ENCODE data around the gene GET3.
"Not testable (repeated sequence)": the region's sequence is repeated elsewhere in the genome, so short reads cannot be mapped to it uniquely, and the experiment has no call there.

GET3 gene

DNA sequence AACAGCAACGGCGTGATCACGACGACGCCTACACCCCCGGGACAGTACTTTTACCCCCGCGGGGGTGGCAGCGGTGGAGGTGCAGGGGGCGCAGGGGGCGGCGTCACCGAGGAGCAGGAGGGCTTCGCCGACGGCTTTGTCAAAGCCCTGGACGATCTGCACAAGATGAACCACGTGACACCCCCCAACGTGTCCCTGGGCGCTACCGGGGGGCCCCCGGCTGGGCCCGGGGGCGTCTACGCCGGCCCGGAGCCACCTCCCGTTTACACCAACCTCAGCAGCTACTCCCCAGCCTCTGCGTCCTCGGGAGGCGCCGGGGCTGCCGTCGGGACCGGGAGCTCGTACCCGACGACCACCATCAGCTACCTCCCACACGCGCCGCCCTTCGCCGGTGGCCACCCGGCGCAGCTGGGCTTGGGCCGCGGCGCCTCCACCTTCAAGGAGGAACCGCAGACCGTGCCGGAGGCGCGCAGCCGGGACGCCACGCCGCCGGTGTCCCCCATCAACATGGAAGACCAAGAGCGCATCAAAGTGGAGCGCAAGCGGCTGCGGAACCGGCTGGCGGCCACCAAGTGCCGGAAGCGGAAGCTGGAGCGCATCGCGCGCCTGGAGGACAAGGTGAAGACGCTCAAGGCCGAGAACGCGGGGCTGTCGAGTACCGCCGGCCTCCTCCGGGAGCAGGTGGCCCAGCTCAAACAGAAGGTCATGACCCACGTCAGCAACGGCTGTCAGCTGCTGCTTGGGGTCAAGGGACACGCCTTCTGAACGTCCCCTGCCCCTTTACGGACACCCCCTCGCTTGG is 55.0 kb downstream of the GET3 start:
- DNase-seq (ENCODE audit: low read depth in 2 of 2) = no peak

DNA sequence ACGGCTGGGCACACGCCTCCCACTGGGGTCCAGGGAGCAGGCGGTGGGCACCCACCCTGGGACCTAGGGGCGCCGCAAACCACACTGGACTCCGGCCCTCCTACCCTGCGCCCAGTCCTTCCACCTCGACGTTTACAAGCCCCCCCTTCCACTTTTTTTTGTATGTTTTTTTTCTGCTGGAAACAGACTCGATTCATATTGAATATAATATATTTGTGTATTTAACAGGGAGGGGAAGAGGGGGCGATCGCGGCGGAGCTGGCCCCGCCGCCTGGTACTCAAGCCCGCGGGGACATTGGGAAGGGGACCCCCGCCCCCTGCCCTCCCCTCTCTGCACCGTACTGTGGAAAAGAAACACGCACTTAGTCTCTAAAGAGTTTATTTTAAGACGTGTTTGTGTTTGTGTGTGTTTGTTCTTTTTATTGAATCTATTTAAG is 55.6 kb downstream of the GET3 start:
- DNase-seq (ENCODE audit: low read depth in 2 of 2) = no peak

DNA sequence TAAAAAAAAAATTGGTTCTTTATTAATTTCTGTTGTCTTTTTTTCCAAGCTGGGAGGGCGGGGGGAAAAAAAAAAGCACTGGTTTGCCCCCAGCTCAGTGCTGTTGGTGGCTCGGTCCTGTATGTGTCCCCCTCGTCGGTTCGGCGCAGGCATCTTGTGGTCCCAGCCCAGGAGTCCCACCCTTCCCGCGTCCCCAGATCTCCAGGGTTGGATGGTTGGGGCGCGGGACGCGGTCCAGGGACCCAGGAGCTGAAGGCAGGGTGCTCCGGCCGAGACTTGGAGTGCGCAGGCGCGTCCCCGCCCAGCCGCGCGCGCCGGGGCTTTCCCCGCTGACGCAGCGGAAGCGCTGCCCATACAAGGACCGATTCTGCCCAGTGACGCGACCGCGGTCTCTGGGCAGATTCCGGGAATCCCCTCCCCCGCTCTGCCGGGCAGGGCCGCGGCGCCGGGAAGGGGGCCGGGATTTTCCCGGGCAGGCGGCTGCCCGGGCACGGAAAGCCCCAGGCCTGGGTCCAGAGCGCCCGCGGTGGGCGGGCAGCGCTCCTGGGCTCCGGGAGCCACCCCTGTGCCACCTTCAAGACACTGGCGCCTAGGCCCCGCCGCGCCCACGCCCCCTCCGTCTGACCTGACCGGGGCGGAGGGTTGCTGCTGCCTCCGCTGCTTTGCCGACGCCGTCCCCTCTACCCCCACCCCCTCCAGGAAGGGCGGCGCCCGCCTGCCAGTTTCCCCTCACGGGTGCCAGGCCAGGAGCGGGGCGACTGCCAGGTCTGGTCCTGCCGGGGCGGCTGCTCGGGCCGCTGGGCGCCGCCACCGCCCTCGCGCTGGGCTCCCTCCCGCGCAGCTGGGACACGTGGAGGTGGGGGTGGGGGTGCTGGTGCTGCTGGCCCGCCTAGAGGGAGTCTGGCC is 56.2 kb downstream of the GET3 start:
- peak; percentile 85 to 90 for DNase-seq (ENCODE audit: low read depth in 2 of 2)

DNA sequence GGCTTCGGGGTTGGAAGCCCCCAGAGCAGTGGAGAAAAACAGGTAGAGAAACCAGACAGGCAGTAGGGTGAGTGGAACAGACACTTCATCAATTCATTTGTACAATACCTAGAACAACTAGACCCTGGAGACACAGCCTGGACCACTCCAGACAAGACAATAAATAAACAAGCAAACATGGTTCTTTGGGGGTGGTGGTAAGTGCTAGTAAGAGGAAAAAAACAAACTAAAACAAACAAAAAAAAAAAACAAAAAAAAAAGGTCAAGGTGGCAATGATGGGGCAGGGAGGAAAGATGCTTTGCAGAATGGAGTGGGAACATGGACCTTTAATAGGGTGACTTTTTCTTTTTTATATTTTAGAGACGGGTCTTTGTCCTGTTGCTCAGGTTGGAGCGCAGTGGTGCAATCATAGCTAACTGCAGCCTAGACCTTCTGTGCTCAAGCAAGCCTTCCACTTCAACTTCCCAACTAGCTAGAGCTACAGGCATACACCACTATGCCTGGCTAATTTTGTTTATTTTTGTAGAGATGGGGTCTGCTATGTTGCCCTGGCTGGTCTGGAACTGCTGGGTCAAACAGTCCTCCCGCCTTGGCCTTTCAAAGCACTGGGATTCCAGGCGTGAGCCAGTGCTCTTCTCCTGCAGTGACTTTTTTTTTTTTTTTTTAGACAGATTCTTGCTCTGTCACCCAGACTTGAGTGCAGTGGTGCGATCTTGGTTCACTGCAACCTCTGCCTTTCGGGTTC is 57.1 kb downstream of the GET3 start:
- DNase-seq (ENCODE audit: low read depth in 2 of 2) = no peak

DNA sequence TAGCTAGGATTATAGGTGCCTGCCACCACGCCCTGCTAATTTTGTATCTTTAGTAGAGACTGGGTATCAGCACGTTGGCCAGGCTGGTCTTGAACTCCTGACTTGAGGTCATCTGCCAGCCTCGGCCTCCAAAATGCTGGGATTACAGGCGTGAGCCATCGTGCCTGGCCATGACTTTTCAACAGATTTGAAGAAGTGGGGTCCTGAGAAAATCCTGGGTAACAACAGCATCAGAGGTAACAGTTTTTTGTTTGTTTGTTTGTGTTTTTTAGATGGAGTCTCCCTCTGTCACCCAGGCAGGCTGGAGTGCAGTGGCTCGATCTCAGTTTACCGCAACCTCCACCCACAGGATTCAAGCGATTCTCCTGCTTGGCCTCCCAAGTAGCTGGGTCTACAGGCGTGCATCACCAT is 57.7 kb downstream of the GET3 start:
- no peak for DNase-seq (ENCODE audit: low read depth in 2 of 2)

DNA sequence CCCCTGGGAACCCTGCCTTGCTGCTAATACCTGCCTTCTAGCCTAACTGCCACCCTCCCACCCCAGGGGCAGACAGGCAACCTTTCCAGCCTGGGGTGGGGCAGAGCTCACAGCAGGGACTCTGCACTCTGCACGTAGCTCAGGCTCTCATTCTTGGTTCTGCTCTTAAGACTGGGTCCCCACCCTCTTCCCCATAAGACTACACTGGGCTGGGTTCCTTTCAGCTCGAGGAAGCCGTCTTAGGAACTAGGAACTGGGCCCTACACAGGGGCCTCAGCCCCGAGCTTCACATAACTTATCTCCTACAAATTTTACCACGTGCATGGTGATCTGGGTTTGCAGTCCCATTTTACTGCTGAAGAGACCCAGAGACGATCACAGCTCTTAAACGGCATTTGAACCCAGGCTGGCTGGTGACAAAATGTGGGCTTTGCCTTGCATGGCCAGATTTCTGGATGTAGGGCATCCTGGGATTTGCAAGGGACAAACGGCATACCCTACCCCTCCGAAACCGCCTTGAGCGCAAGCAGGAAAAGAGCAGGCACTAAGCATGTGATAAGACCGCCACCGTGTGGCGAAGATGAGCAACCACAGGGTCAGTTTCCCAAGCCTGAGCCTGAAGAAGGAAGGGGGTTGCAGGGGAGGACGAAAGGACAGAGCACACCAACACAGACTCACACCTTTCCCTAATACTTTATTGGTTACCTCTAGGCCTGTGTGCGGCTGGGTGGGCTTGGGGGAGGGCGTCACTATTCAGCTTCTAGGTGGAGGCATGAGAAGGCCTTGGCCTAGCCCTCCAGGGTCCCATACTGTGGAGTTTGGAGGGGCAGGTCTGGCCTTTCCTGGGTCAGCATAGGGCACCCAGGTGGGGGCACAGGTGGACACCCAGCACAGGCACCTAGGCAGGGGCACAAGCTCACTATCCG is 59.1 kb downstream of the GET3 start:
- DNase-seq (ENCODE audit: low read depth in 2 of 2) = no peak

DNA sequence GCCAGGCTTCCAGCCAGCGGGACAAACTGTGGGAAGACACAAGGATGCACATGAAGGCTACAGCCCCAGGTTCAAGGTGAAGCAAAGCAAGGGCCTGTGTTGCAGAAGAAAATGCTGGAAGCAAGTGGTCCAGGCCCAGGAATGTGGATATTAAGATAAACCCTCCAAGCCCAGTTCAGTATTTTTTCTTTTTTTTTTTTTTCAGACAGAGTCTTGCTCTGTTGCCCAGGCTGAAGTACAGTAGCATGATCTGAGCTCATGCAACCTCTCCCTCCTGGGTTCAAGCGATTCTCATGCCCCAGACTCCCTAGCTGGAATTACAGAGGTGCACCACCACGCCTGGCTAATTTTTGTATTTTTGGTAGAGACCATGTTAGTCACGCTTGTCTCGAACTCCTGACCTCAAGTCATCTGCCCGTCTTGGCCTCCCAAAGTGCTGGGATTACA is 59.9 kb downstream of the GET3 start:
- no peak for DNase-seq (ENCODE audit: low read depth in 2 of 2)

DNA sequence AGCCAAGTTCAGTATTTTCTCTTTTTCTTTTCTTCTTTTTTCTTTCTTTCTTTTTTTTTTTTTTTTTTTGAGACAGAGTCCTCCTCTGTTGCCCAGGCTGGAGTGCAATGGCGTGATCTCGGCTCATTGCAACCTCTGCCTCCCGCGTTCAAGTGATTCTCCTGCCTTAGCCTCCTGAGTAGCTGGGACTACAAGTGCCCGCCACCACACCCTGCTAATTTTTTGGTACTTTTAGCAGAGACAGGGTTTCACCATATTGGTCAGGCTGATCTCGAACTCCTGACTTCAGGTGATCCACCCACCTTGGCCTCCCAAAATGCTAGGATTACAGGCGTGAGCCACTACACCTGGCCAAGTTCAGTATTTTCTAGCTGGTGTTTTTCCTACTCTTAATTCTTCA is 60.3 kb downstream of the GET3 start:
- DNase-seq (ENCODE audit: low read depth in 2 of 2) = not testable (repeated sequence)

All from fibroblast of skin of left biceps (primary cell).